GM19397 (cell line): ENCODE results near the gene SDK1.

Experiments
- ATAC-seq: cut with Tn5 transposase; IDR thresholded peaks from one replicate; pipeline ENCODE4 v1.9.1; 2021; ENCODE audit warnings: mild to moderate bottlenecking, moderate library complexity; ENCODE audit not compliant: unreplicated experiment

Gene SDK1

GRCh38 chr7:3451701-3452100, 150.6 kb downstream of the SDK1 start:
- no peak for ATAC-seq

DNA sequence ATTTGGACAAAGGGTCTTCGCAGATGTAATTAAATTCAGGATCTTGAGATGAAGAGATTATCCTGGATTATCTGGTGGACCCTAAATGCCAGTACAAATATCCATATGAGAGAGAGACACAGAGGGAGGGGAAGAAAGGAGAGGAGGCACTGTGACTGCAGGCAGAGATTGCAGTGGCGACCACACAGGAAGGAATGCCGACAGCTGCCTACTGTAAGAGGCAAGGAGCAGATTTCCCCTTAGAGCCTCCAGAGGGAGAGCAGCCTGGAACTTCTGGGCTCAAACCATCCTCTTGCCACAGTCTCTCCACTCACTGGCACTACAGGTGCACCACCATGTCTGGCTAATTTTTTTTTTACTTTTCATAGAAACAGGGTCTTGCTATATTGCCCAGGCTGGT, 152.3 kb downstream of the SDK1 start:
- no peak for ATAC-seq

GRCh38 chr7:3455806-3456595, 154.9 kb downstream of the SDK1 start:
- ATAC-seq = no peak

DNA sequence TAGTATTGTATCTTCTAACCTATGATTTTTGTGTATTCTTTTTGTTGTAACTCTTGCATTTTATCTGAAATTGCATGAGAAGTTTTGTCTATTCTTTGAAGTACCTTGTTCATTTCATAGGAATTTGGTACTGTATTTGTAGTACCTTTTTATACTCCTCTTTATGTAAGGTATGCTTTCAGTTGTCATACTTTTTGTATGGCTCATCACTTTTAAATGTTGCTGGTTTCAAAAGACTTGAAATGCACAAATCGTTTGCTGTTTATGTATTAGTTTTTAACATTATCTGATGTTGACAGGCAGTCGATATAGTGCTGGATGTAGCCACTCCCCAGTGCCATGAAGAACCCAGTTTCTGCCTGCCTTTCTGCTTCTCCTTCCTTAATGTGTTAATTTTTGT, 158.1 kb downstream of the SDK1 start:
- no peak for ATAC-seq

DNA sequence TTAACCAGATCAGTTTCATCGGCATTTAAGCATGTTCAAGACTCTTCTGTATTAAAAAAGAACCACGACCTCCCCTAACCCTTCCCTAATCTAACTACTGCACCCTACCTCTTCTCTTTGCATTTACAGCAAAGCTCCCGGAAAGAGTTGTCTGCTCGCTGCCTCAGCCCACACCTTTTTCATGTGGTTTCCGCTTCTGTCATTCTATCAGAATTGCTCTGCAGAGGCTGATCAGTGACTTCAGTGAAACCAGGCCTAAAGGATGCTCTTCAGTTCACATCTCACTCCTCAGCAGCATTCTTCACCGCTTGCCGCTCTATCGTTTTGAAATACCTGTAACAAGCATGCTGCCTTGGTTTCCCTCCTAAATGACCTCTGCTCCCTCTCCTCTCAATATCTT, 160.9 kb downstream of the SDK1 start:
- no peak for ATAC-seq

DNA sequence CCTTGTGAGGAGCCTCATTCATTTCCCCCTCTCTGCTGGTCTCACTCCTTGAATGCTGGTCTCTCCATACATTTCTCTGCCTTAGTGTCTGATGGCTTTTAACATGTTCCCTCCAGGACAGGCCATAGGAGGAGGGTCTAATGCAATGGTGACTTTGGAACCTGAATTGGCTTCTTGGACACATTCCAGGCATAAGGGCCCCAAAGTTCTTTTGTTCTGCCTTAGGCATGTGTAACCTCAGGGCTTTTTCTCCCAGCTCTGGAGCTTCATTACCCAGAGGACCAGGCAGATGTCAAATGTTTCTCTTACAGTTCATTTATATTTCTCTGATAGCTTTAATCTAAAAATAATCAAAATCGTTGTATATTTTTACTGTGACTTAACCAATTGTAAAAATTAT, 162.6 kb downstream of the SDK1 start:
- no peak for ATAC-seq

DNA sequence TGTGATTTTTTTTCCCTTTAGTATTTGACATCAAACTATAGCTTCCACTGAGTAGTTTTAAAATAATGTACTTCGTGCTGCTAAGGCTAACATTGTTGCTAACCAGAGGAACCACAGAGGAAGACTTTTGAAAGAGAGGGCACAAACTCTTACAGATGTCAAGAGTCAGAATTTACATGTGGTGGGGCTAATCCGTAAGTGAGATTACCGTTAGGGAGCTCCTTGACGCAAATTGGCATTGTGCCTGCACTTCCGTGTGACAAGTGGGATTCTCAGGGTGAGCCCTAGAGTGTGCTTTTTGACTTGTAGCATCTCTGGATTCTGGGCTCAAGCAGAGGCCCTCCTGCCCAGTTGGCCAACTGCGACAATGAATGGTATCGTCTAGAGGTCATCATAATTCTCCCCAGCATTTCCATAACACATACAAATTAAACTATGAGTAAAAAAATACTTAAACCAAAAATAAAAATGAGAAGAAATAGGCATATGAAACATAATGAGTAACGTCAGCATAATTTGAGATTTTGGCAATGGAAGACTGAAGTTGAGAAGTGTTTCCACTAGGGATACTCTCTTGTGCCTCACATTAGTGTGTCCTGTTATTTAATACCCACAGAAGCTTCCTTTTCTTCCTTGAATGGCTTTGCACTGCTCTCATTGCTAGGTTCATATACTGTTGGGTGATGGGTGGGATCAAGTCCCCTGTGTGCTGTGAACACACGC, 164.0 kb downstream of the SDK1 start:
- no peak for ATAC-seq

GRCh38 chr7:3466261-3466660, 165.2 kb downstream of the SDK1 start:
- no peak for ATAC-seq

DNA sequence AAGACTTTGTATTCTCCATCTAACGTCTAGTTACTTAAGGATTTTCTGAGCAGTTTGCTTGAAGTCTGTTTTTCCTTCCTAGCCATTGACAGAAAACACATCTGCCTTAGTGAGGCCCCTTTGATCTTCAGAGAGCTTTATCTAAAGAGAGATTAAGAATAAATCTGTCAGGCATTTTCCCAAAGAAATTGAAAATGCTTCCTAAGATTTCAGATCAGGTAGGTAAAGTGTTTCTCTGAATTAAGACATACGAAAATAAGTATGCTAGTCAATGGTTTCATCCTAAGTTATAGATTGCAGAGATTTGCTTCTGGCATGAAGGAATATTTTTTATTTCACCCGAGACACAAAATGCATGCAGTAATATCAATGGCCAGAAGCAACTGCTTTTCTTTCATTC, 168.6 kb downstream of the SDK1 start:
- no peak for ATAC-seq

DNA sequence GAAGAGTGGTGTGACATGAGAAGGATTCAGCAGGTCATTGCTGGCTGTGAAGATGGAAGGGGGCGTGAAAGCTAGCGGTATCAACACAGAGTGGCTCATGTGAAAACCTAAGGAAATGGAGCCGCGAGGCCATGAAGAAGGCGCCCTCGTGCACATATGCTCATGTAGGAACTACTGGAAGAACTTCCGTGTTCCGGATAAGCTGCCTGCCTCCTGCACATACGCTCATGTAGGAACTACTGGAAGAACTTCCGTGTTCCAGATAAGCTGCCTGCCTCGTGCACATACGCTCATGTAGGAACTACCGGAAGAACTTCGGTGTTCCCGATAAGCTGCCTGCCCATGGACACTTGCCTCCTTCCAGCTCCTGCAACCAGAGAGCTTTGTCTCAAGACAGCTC, 179.1 kb downstream of the SDK1 start:
- ATAC-seq = no peak

DNA sequence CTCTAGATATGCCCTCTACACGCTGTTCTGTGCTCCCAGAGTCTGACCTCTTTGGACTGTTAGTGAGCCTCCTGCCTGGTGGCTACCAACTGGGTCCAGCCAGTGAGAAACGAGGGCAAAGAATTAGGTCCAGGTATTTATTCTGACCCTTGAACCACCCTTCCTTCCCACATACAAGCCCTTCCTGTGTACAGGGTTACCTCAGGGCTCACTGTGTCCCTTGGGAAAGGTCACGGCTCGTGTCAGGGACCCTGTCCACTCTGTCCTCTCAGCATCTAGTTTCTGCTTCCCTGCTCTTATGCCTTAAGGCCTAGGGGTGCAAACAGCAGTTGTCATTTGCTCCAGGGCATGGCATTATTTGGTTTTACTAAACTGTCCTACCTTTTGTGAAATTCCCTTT, 180.4 kb downstream of the SDK1 start:
- ATAC-seq = no peak

DNA sequence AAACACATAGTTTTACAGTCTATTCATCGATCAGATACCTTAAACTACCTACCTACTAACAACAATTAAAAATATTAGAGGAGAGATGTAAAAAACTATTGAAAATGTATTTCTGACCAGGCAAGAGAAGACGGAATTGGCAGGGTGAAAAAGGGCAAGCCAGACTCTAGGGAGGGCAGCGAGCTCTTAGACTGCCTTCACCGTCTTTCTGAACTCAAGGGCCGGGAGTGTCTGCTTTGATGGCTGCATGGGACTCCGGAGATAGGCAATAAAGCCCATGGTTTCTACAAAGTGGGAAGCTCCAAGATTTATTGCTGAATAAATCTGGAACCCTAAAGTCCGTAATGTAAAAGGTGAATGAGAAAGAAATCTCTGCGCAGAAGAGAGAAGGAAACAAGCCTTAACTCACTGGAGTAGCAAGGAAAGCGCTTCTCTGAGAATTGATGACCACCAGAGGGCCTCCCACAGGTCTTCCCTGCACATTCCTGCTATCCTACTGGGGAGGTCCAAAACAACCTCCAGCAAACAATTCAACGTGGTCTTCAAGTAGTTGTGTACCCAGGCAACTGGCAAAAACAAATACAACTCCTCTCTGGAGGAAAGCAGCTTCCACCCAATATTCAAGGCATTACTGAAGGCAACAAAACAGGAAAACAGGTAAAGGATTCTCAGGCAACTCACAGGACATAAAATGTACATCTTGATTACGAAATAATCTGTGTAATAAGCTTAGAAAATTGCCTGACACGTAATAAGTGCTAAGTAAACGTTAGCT, 181.3 kb downstream of the SDK1 start:
- no peak for ATAC-seq

DNA sequence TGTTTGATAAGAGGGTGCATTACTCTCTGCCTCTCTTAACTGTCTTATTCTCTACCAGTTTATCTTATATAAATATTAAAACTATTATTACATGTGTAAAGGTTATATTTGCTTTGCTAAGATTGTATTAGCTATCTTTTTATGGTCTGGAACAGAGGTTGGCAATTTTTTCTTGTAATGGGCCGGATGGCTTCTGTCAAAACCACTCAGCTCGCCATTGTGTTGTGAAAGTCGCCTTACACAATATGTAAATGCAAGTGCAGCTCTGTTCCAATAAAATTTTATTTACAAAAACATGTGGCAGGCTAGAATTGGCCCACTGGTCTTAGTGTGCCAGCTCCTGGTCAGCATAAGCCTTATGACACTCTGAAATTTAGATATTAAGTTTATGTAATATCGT, 185.8 kb downstream of the SDK1 start:
- ATAC-seq = no peak

DNA sequence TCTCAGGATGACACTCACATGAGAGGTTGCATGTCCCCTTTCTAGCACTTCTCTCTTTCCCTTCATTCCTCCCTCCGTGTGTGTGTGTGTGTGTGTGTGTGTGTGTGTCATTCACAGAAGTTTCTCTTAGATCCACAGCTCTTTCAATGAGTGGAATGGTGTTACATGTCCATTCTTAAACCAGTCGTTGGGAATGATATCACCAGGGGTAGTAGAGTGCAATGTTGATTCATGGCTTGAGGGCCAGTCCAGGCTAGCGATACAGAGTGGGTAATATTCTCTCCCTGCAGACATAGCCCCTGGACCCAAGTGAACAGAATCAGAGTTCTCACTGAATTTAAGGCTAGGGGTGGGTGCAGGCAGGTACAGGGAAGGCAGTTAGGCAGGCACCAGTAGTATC, 187.8 kb downstream of the SDK1 start:
- no peak for ATAC-seq

GRCh38 chr7:3493499-3493898, 192.4 kb downstream of the SDK1 start:
- no peak for ATAC-seq

- ATAC-seq = no peak
Observed at GRCh38 chr7:3494947-3495346, 193.9 kb downstream of the SDK1 start.

- ATAC-seq = no peak
Observed at GRCh38 chr7:3495530-3495929, 194.5 kb downstream of the SDK1 start.

DNA sequence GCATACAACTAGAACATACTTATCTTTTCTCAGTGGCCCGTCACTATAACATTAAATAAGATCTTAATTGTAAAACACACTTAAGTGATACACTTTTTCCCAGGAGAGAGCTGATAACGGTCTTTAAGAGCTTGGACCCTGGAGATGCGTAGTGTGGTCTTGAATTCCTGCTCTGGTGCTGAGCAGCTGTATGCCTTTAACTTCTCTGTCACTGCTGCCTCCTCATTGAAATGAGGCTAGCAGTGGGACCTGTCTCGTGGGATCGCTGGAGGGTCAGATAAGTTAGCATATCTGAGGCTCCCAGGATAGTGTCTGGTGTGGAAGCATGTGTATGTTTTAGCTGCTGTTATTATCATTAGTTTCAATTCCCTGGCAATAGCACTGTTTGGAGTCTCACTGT, 194.9 kb downstream of the SDK1 start:
- no peak for ATAC-seq

GRCh38 chr7:3497796-3498195, 196.7 kb downstream of the SDK1 start:
- ATAC-seq = no peak

- ATAC-seq = no peak
Observed at GRCh38 chr7:3501671-3502070, 200.6 kb downstream of the SDK1 start.

GRCh38 chr7:3504384-3504783, 203.3 kb downstream of the SDK1 start:
- no peak for ATAC-seq
